Stimulated activated CD4-positive, alpha-beta T cell treated with anti-CD3 and anti-CD28 coated beads, Interleukin-4, amount 100 ng/mL, for 1 hour (primary cell): ENCODE measurements around the gene TOR1B.
"Not testable (repeated sequence)": the region's sequence is repeated elsewhere in the genome, so short reads cannot be mapped to it uniquely, and the experiment has no call there.

Experiments used
- DNase-seq: peaks from one replicate; pipeline ENCODE4 v3.0.0-alpha.2; 2020

TOR1B gene

GRCh38 chr9:129802833-129803675 lies at the start of gene TOR1B:
Gene TOR1B, plus strand, starts transcription at chr9:129803184. Its CDS starts 29 bp downstream, at chr9:129803213.
- DNase-seq = peak; percentile 91

GRCh38 chr9:129755151-129755550 lies 47.8 kb upstream of the TOR1B start:
- no peak for DNase-seq

GRCh38 chr9:129756191-129756590 lies 46.8 kb upstream of the TOR1B start:
- no peak for DNase-seq

- DNase-seq = no peak
Measured at GRCh38 chr9:129757045-129757444, 45.9 kb upstream of the TOR1B start.

GRCh38 chr9:129759319-129759718 lies 43.7 kb upstream of the TOR1B start:
- no peak for DNase-seq

- DNase-seq = no peak
Measured at GRCh38 chr9:129759804-129760502, 43.0 kb upstream of the TOR1B start.

- DNase-seq = not testable (repeated sequence)
Measured at GRCh38 chr9:129760784-129761183, 42.2 kb upstream of the TOR1B start.

GRCh38 chr9:129761293-129761900 lies 41.6 kb upstream of the TOR1B start:
- DNase-seq = no peak

- no peak for DNase-seq
Measured at GRCh38 chr9:129761901-129762369, 41.0 kb upstream of the TOR1B start.

- not testable (repeated sequence) for DNase-seq
Measured at GRCh38 chr9:129762370-129762984, 40.5 kb upstream of the TOR1B start.

GRCh38 chr9:129762985-129763926 lies 39.7 kb upstream of the TOR1B start:
- no peak for DNase-seq

GRCh38 chr9:129765764-129766317 lies 37.1 kb upstream of the TOR1B start:
- no peak for DNase-seq

- DNase-seq = no peak
Measured at GRCh38 chr9:129768486-129768885, 34.5 kb upstream of the TOR1B start.

GRCh38 chr9:129769669-129770068 lies 33.3 kb upstream of the TOR1B start:
- no peak for DNase-seq

- no peak for DNase-seq
Measured at GRCh38 chr9:129770741-129771140, 32.2 kb upstream of the TOR1B start.

GRCh38 chr9:129773262-129774048 lies 29.5 kb upstream of the TOR1B start:
- no peak for DNase-seq

GRCh38 chr9:129774791-129775447 lies 28.1 kb upstream of the TOR1B start:
- DNase-seq = no peak

- DNase-seq = no peak
Measured at GRCh38 chr9:129775448-129775798, 27.6 kb upstream of the TOR1B start.

- not testable (repeated sequence) for DNase-seq
Measured at GRCh38 chr9:129776096-129776495, 26.9 kb upstream of the TOR1B start.

- DNase-seq = no peak
Measured at GRCh38 chr9:129776566-129776937, 26.4 kb upstream of the TOR1B start.
